Activated naive CD8-positive, alpha-beta T cell treated with anti-CD3 and anti-CD28 coated beads for 36 hours (primary cell): Measurements from ENCODE around the gene GPR78. TPM values are rescaled to one million over a fixed set of nuclear protein-coding genes. Genes with fewer than 3 reads are reported as not detected.

Experiments
- DNase-seq: peaks from one replicate; pipeline ENCODE4 v3.0.0; 2021
- H3K27ac Mint-ChIP-seq: one replicate; pipeline ENCODE4 v1.8.0; 2022; ENCODE audit warnings: mild to moderate bottlenecking, moderate library complexity, mixed read lengths
- H3K27me3 Mint-ChIP-seq: one replicate; pipeline ENCODE4 v1.8.0; 2022; ENCODE audit warnings: mild to moderate bottlenecking, mixed read lengths
- H3K36me3 Mint-ChIP-seq: one replicate; pipeline ENCODE4 v1.8.0; 2021; ENCODE audit warnings: mild to moderate bottlenecking, mixed read lengths
- H3K4me1 Mint-ChIP-seq: one replicate; pipeline ENCODE4 v1.8.0; 2021; ENCODE audit warnings: mixed read lengths
- H3K4me3 Mint-ChIP-seq: one replicate; pipeline ENCODE4 v1.8.0; 2022; ENCODE audit warnings: mild to moderate bottlenecking, moderate library complexity, mixed read lengths
- H3K9me3 Mint-ChIP-seq: one replicate; pipeline ENCODE4 v1.8.0; 2022; ENCODE audit warnings: mixed read lengths
- total RNA-seq, 2 experiments: library from RNA; stranded (reverse); gene quantifications; one replicate each; pipeline ENCODE4 v1.2.3, GENCODE V29; 2021

GPR78 gene
- total RNA-seq, 2 experiments from 2014 or later = not detected

GRCh38 chr4:8585186-8585585, 5.0 kb downstream of the GPR78 start:
- no peak overlapping the region for H3K4me3 Mint-ChIP-seq
- H3K4me1 Mint-ChIP-seq = no peaks in the 10 kb centered on the region
- H3K36me3 Mint-ChIP-seq = no peaks in the 10 kb centered on the region
- DNase-seq = no peak
- H3K27me3 Mint-ChIP-seq = peaks cover under 1% of the 10 kb centered on the region
- no peaks in the 10 kb centered on the region for H3K9me3 Mint-ChIP-seq
- no peak overlapping the region for H3K27ac Mint-ChIP-seq

- Mint-ChIP-seq H3K36me3 (no peaks in the 10 kb centered on the region), H3K9me3 (no peaks in the 10 kb centered on the region), H3K27me3 (peaks cover 5% of the 10 kb centered on the region), H3K4me1 (no peaks in the 10 kb centered on the region), H3K4me3 (no peak overlapping the region), H3K27ac (no peak overlapping the region)
- no peak for DNase-seq
These were observed 5.6 kb downstream of the GPR78 start for GRCh38 chr4:8585721-8586212.

- H3K9me3 Mint-ChIP-seq = no peaks in the 10 kb centered on the region
- H3K27me3 Mint-ChIP-seq = peaks cover 10% of the 10 kb centered on the region
- no peaks in the 10 kb centered on the region for H3K4me1 Mint-ChIP-seq
- no peak overlapping the region for H3K27ac Mint-ChIP-seq
- H3K36me3 Mint-ChIP-seq = no peaks in the 10 kb centered on the region
- no peak overlapping the region for H3K4me3 Mint-ChIP-seq
- no peak for DNase-seq
These were observed 6.1 kb downstream of the GPR78 start for GRCh38 chr4:8586246-8586645.

- no peaks in the 10 kb centered on the region for H3K36me3 Mint-ChIP-seq
- DNase-seq = no peak
- H3K4me1 Mint-ChIP-seq = no peaks in the 10 kb centered on the region
- H3K27me3 Mint-ChIP-seq = peaks cover 16% of the 10 kb centered on the region
- H3K27ac Mint-ChIP-seq = no peak overlapping the region
- H3K4me3 Mint-ChIP-seq = no peak overlapping the region
- no peaks in the 10 kb centered on the region for H3K9me3 Mint-ChIP-seq
These were observed 6.7 kb downstream of the GPR78 start for GRCh38 chr4:8586671-8587468.

- Mint-ChIP-seq H3K9me3 (no peaks in the 10 kb centered on the region), H3K36me3 (no peaks in the 10 kb centered on the region), H3K4me3 (no peak overlapping the region), H3K27ac (no peak overlapping the region), H3K27me3 (peaks cover 16% of the 10 kb centered on the region), H3K4me1 (no peaks in the 10 kb centered on the region)
- no peak for DNase-seq
These were observed 7.4 kb downstream of the GPR78 start for GRCh38 chr4:8587469-8588195.

- Mint-ChIP-seq H3K27ac (no peak overlapping the region), H3K27me3 (peaks cover 20% of the 10 kb centered on the region), H3K9me3 (no peaks in the 10 kb centered on the region), H3K4me1 (no peaks in the 10 kb centered on the region), H3K36me3 (no peaks in the 10 kb centered on the region), H3K4me3 (no peak overlapping the region)
- DNase-seq = no peak
These were observed 7.9 kb downstream of the GPR78 start for GRCh38 chr4:8588196-8588470.

GRCh38 chr4:8589336-8589735, 9.1 kb downstream of the GPR78 start:
- Mint-ChIP-seq H3K9me3 (no peaks in the 10 kb centered on the region), H3K27ac (no peak overlapping the region), H3K4me1 (no peaks in the 10 kb centered on the region), H3K36me3 (no peaks in the 10 kb centered on the region), H3K27me3 (peaks cover 32% of the 10 kb centered on the region), H3K4me3 (no peak overlapping the region)
- no peak for DNase-seq

- H3K4me3 Mint-ChIP-seq = no peak overlapping the region
- no peak for DNase-seq
These were observed 9.8 kb downstream of the GPR78 start for GRCh38 chr4:8589823-8590545.

GRCh38 chr4:8590546-8590880, 10.3 kb downstream of the GPR78 start:
- H3K27ac Mint-ChIP-seq = no peak overlapping the region
- DNase-seq = no peak
- no peaks in the 10 kb centered on the region for H3K36me3 Mint-ChIP-seq
- peaks cover 35% of the 10 kb centered on the region for H3K27me3 Mint-ChIP-seq
- no peaks in the 10 kb centered on the region for H3K4me1 Mint-ChIP-seq
- no peaks in the 10 kb centered on the region for H3K9me3 Mint-ChIP-seq
- no peak overlapping the region for H3K4me3 Mint-ChIP-seq

More at GRCh38 chr4:8589823-8590545, 9.8 kb downstream of the GPR78 start:
- Mint-ChIP-seq H3K9me3 (no peaks in the 10 kb centered on the region), H3K4me1 (no peaks in the 10 kb centered on the region), H3K36me3 (no peaks in the 10 kb centered on the region), H3K27ac (no peak overlapping the region), H3K27me3 (peaks cover 35% of the 10 kb centered on the region)

- Mint-ChIP-seq H3K4me1 (no peaks in the 10 kb centered on the region), H3K27me3 (peaks cover 35% of the 10 kb centered on the region), H3K9me3 (no peaks in the 10 kb centered on the region)
These were observed 10.9 kb downstream of the GPR78 start for GRCh38 chr4:8591114-8591513.

GRCh38 chr4:8591626-8592365, 11.6 kb downstream of the GPR78 start:
- H3K4me1 Mint-ChIP-seq = no peaks in the 10 kb centered on the region
- H3K27ac Mint-ChIP-seq = no peak overlapping the region
- H3K4me3 Mint-ChIP-seq = no peak overlapping the region
- DNase-seq = no peak
- no peaks in the 10 kb centered on the region for H3K9me3 Mint-ChIP-seq
- H3K36me3 Mint-ChIP-seq = no peaks in the 10 kb centered on the region
- peaks cover 35% of the 10 kb centered on the region for H3K27me3 Mint-ChIP-seq

More at GRCh38 chr4:8591114-8591513, 10.9 kb downstream of the GPR78 start:
- H3K36me3 Mint-ChIP-seq = no peaks in the 10 kb centered on the region
- H3K4me3 Mint-ChIP-seq = no peak overlapping the region
- DNase-seq = no peak
- no peak overlapping the region for H3K27ac Mint-ChIP-seq

GRCh38 chr4:8592366-8593263, 12.4 kb downstream of the GPR78 start, which contains the start of gene CPZ:
Gene CPZ (plus strand): TSS chr4:8592765. CDS start chr4:8592834, 69 bp downstream.
- no peak within 1 kb of the TSS for H3K4me3 Mint-ChIP-seq

GRCh38 chr4:8593264-8594096, 13.3 kb downstream of the GPR78 start:
- no peak overlapping the region for H3K4me3 Mint-ChIP-seq
- H3K36me3 Mint-ChIP-seq = no peaks in the 10 kb centered on the region
- DNase-seq = no peak
- no peak overlapping the region for H3K27ac Mint-ChIP-seq
- H3K27me3 Mint-ChIP-seq = peaks cover 35% of the 10 kb centered on the region
- no peaks in the 10 kb centered on the region for H3K4me1 Mint-ChIP-seq
- H3K9me3 Mint-ChIP-seq = no peaks in the 10 kb centered on the region

More at GRCh38 chr4:8592366-8593263, 12.4 kb downstream of the GPR78 start, which contains the start of gene CPZ:
- Mint-ChIP-seq H3K9me3 (no peaks in the 10 kb centered on the region), H3K27me3 (peaks cover 35% of the 10 kb centered on the region), H3K27ac (no peak within 1 kb of the TSS), H3K4me1 (no peaks in the 10 kb centered on the region), H3K36me3 (no peaks in the 10 kb centered on the region)
- no peak for DNase-seq
